Measurements from ENCODE around the gene LCE2B. TPM values are rescaled to one million over a fixed set of nuclear protein-coding genes. Genes with fewer than 3 reads are reported as not detected.

LCE2B gene
- total RNA-seq, 1 experiment from 2014 or later = not detected

- Histone ChIP-seq H3K18ac (ENCODE audit: insufficient read length, low read depth, low read length) (no peak overlapping the region), H2BK120ac (ENCODE audit: low read depth, low read length, poor library complexity, severe bottlenecking) (no peak overlapping the region), H3K4me2 (ENCODE audit: insufficient read depth, insufficient read length, low read length) (no peak overlapping the region)
Observed at GRCh38 chr1:152683846-152684245, 2.1 kb upstream of the LCE2B start.

More at GRCh38 chr1:152683846-152684245, 2.1 kb upstream of the LCE2B start:
- Histone ChIP-seq H3K4me1 (ENCODE audit: insufficient read depth, low read length) (no peaks in the 10 kb centered on the region), H3K79me1 (ENCODE audit: insufficient read depth, low read depth, low read length, poor library complexity, severe bottlenecking) (no peaks in the 10 kb centered on the region), H4K5ac (ENCODE audit: insufficient read length, low read depth, low read length) (no peak overlapping the region), H3K23me2 (ENCODE audit: insufficient read length, low read depth, low read length, poor library complexity, severe bottlenecking) (no peaks in the 10 kb centered on the region), H2AK5ac (ENCODE audit: insufficient read length, low read length) (no peak overlapping the region), H3K14ac (ENCODE audit: insufficient read depth, low read length) (no peak overlapping the region), H4K8ac (replicated peaks; ENCODE audit: insufficient read length, low read depth, low read length) (no peak overlapping the region), H3K27me3 (ENCODE audit: insufficient read depth, low read length) (no peaks in the 10 kb centered on the region), H3K27ac (ENCODE audit: insufficient read length, low read depth, low read length) (no peak overlapping the region), H2BK15ac (ENCODE audit: low read depth, low read length) (no peak overlapping the region), H3K4ac (ENCODE audit: low read depth, low read length) (no peak overlapping the region), H4K91ac (ENCODE audit: insufficient read length, low read depth, low read length) (no peak overlapping the region), H2BK12ac (ENCODE audit: insufficient read length, low read depth, low read length) (no peak overlapping the region), H4K20me1 (ENCODE audit: control insufficient read depth, insufficient read depth, insufficient read length) (no peaks in the 10 kb centered on the region), H3K23ac (ENCODE audit: insufficient read length, low read depth, low read length) (no peak overlapping the region), H3K9ac (ENCODE audit: extremely low read depth, insufficient read length, low read length) (no peak overlapping the region), H3K79me2 (ENCODE audit: insufficient read depth, low read length) (no peaks in the 10 kb centered on the region), H3T11ph (ENCODE audit: low read length) (no peak overlapping the region), H2BK20ac (ENCODE audit: low read depth, low read length, poor library complexity, severe bottlenecking) (no peak overlapping the region), H2BK5ac (ENCODE audit: insufficient read length, low read length) (no peak overlapping the region), H2AFZ (ENCODE audit: low read length) (no peak overlapping the region), H3K9me3 (ENCODE audit: control insufficient read depth, low read depth, low read length) (peaks cover 96% of the 10 kb centered on the region), H3K56ac (ENCODE audit: insufficient read length, low read depth, low read length) (no peak overlapping the region)
- no peaks in the 10 kb centered on the region; the same call in 1 of the 2 replicates for H3K27me3 Mint-ChIP-seq (ENCODE audit: low read depth)
- peaks cover 94 to 97% of the 10 kb centered on the region in 2 experiments for H3K9me3 Mint-ChIP-seq
- no peak overlapping the region for H3K4me3 Mint-ChIP-seq
- TF ChIP-seq, protein P1, sequence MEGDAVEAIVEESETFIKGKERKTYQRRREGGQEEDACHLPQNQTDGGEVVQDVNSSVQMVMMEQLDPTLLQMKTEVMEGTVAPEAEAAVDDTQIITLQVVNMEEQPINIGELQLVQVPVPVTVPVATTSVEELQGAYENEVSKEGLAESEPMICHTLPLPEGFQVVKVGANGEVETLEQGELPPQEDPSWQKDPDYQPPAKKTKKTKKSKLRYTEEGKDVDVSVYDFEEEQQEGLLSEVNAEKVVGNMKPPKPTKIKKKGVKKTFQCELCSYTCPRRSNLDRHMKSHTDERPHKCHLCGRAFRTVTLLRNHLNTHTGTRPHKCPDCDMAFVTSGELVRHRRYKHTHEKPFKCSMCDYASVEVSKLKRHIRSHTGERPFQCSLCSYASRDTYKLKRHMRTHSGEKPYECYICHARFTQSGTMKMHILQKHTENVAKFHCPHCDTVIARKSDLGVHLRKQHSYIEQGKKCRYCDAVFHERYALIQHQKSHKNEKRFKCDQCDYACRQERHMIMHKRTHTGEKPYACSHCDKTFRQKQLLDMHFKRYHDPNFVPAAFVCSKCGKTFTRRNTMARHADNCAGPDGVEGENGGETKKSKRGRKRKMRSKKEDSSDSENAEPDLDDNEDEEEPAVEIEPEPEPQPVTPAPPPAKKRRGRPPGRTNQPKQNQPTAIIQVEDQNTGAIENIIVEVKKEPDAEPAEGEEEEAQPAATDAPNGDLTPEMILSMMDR (conservative IDR thresholded peaks at IDR 0.05) = no peak
- peaks cover 0 to 35% (median 18%) of the 10 kb centered on the region in 3 experiments; a peak in 5 of 7 replicates for H3K36me3 Mint-ChIP-seq (ENCODE audit: insufficient read depth in 1 of 3, low read depth in 3 of 3)
- no peaks in the 10 kb centered on the region for H3K4me1 Mint-ChIP-seq
- H3K27ac Mint-ChIP-seq = no peak overlapping the region
- DNase-seq = no peak

Measured in H9 (cell line).